ENCODE data around the gene TTC39A.

Gene TTC39A

DNA sequence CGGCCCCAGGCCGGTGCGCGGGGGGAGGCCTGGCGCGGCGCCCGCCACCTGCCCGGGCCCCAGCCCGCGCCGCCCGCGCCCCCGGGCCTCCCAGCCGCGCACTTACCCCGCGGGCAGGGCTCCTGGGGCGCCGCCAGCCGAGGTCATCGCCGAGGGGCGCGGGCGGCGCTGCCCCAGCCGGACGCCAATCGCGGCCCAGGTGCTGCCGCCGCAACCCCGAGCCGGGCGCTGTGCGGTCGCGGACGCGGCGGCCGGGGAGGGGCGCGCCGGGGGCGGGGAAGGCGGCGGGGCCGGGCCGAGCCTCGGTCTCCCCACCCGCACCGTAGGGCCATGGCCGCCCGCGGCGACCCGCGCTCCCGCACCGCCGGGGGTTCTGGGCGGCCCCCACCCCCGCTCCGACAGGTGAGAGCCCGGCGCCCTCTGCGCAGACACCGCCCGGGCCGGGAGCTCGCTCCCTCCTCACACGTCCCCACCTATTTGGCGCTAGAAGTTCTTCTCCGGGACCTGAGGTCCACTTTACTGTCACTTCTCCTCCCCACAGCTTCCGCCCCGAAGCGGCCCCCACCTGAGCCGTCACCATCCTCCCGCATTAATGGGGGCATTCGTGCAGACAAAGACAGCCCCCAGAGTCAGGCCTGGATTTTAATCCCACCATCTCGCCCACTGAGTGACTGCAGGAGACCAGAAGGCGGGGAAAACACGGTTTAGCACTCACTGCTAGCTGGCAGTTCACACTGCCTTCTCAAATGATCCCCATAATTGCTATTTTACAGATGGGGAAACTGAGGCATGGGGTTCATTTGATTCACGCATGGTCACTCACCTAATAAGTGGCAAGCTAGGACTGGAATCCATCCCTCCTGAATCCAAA, at the start of gene TTC39A:
TSS of gene TTC39A (minus strand) at position 232 of the 871 bp plus-strand sequence. CDS start at position 147, 85 bp downstream.
- no peak for DNase-seq

GRCh38 chr1:51378871-51379270, 48.5 kb upstream of the TTC39A start:
- DNase-seq, result no peak

- no peak for DNase-seq
Observed at GRCh38 chr1:51373898-51374297, 43.5 kb upstream of the TTC39A start.

- no peak for DNase-seq
Observed at GRCh38 chr1:51372561-51372960, 42.2 kb upstream of the TTC39A start.

- no peak for DNase-seq
Observed at GRCh38 chr1:51369171-51369570, 38.8 kb upstream of the TTC39A start.

DNA sequence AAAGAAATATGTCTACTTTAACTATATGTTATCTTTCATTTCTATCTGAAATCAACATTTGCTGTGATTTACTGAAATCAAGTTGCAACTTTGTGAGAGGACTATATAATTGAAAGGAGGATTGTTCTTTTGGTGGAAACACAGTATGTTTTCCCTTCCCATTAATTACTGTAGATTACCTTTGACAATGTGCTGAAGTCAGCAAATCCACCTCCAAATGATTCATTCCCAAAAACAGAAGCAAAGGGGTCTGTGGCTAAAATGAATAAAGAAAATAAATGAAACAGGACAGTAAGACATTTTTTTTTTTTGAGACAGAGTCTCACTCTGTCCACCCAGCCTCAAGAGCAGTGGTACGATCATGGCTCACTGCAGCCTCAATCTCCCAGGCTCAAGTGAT, 35.4 kb upstream of the TTC39A start:
- DNase-seq, result no peak

DNA sequence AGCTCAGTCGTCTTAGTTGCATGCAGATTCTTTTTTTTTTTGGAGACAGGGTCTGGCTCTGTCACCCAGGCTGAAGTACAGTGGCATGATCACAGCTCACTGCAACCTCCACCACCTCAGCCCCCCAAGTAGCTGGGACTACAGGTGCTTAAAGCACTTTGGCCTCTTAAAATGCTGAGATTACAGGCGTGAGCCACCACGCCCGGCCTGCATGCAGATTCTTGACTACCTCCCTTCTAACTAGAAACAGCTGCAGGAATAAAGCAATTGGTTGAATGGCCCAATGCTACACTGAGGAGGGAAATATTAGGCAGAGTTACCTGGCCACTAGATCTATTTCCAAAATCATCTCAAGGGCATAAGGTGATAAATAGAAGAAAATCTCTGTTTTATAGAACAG, 29.5 kb upstream of the TTC39A start:
- DNase-seq, result no peak

GRCh38 chr1:51355382-51355781, 25.0 kb upstream of the TTC39A start:
- DNase-seq, result no peak

DNA sequence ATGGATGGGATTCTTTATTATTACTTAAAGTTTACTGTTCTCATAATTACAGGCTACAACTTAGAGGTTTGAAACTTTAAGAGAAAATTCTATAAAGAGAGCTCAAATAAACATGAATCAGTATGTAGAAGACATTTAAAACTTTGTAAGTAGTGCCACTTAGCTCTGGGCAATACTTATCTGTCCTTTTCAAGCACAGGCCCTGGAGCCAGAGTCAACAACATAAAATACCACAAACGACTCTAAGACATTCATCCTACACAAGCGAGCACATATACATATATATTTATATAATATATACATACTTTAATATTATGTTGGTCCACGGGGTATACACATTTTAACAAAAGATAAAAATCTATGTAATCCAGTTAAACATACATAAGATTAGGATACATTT, 24.1 kb upstream of the TTC39A start:
- no peak for DNase-seq

GRCh38 chr1:51351907-51352306, 21.5 kb upstream of the TTC39A start:
- no peak for DNase-seq

- DNase-seq, result no peak
Observed at GRCh38 chr1:51349862-51350261, 19.5 kb upstream of the TTC39A start.

DNA sequence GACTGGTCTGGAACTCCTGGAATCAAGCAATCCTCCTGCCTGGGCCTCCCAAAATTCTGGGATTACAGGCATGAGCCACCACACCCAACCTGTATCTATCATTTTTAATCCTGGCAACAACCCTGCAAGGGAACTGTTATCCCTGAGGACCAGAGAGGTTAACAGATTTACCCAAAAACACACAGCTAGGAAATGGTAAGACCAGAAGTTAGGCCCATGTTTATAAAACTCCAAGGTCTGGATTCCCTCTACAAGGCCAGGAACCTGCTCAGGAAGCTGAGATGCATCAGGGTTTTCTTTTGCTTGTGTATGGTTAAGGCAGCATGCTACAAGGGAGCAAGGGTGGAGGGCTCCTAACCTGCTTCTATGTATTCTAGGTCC, 17.8 kb upstream of the TTC39A start:
- DNase-seq, result no peak

DNA sequence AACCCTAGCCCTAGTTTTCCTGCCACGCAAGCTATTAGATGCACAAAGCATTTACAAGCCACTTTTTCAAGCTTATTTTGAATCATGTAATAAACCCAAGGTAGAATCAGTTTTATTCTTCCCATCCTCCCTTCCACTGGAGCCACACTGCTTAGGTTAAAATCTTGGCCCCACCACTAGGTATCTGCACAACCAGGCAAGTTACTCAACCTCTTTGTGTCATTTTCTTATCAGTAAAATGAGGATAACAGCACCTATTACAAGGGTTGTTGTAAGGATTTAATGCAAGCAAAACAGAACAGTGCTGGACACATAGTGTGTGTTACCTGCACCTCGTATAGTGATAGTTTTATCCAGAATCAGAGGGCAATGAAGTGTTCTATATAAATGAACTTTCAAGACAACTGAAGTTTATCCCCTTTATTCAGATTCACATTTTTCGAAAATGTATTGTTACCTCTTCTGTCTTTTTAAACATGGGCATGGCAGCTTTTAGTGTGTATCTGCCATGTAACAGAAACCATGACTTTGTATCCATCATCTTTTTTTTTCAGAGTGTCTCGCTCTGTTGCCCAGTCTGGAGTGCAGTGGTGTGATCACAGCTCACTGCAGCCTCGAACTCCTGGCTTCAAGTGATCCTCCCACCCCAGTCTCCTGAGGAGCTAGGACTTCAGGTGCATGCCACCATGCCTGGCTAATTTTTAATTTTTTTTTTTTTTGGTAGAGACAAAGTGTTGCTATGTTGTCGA, 17.2 kb upstream of the TTC39A start:
- no peak for DNase-seq

GRCh38 chr1:51346086-51346942, 16.0 kb upstream of the TTC39A start:
- DNase-seq, result no peak

GRCh38 chr1:51345300-51345687, 14.9 kb upstream of the TTC39A start:
- no peak for DNase-seq

DNA sequence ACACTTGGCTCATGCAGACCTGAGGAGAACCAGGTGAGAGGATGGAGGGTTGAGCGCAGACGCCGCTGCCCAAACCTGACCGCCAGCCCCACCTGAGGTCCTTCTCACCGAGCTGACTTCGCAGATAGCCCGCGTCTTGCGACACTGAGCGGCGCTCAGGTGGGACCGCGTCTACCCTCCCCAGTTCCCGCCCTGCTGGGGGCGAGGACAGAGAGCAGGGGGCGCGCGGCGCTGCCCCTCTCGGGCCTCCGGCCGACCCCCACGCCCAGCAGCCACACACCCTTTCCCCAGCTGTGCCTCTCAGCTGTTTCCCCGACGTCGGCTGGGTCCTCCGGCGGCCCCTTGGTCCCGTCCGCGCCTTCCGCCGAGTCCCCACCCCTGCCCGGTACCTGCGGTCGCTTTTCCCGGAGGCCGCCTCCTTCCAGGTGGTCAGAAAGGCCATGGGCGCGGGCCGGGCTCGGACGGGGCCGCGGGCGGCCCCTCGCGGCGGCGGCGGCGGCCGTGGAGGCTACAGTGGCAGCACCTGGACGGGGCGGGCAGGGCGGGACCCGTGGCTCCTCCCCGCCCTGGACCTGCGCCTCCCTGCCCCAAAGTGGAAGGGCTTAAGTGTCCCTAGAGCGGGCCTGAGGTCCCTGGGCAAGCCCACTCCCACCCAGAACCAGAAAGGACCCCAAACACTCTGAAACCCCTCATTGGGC, 14.4 kb upstream of the TTC39A start:
- DNase-seq, result no peak

DNA sequence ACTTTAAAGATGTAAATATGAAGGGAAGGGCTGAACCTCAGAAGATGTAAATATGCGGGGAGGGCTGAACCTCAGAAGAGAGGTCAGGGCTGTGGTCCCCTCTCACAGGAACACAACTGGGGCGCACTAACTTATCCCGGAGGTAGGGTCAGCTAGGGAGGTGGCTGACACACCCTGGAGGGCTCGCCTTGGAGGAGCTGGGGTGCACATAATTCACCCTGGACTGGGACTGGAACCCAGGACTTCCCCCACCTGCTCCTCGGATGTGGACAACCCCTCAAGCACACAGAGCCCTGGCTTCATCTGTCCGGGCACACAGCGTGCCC, 13.9 kb upstream of the TTC39A start:
- no peak for DNase-seq

DNA sequence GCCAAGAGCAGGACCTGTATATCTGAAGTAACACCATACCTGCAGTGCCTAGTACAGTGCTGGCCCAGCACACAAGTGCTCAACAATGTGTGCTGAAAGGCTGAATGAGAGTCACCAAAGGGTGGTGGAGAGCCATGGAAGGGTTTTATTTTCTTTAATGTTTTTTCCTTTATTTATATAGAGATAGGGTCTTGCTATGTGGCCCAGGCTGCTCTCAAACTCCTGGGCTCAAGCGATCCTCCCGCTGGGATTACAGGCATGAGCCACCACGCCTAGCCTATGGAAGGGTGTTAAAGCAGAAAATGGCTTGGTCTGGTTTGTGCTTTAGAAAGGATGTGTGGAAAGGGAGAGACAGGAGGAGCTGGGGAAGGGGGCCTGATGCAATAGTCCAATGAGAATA, 13.3 kb upstream of the TTC39A start:
- no peak for DNase-seq

DNA sequence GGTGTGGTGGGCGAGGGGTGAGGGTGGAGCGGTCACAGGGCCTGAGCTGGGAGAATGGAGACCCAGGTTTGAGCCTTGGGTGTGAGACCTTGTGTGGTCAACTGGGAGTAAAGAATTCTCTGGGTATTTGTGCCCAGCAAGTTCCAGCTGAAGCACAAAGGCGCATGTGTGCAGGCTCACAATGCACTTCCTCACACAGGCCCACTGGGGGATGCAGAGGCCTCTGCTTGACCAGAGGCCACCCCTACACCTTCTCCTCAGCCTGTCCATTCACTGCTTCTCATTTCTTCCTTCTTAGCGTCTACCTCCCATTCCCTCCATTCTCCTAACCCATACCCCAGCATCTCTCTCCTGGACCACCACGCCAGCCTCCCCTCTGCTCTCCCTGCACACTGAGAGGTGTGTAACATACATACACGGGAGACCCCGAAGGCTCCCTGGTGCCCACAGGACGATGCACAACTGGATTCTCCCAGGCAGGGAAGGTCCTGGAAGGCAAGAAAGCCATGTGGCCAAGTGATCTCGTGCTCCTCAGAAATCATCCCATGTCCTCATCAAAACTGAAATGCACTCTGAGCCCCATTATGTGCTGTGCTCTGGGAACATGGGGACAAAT, 12.3 kb upstream of the TTC39A start:
- no peak for DNase-seq

DNA sequence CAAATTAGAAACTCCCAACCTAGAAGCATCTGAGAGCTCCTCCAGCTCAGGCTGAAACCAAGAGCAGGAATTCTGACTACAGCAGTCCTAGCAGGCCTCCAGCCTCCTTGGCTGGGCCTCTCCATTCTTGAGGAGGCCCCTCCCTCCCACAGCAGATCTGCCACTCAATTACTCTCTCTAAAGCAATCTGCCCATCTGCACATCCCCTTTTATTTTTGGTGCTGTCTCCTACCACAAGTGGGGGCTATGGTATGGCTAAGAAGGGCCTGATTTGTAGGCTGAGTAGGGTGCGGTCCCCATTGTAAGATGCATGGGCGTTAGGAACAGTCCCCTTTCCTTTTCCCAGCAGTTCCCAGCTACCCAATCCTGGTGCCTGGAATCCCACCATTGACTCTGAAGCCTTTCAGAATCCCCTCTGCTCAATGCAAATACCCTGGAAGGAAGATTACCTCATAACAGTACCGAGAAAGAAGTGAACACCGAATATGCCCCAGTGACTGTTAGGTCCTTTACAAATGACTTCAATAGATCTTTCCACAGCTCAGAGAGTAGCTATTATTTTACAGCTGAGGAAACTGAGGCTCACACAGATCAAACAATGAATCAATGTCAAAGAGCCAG, 11.6 kb upstream of the TTC39A start:
- DNase-seq, result peak; percentile 18

- no peak for DNase-seq
Observed at GRCh38 chr1:51340380-51340779, 10.0 kb upstream of the TTC39A start.

DNA sequence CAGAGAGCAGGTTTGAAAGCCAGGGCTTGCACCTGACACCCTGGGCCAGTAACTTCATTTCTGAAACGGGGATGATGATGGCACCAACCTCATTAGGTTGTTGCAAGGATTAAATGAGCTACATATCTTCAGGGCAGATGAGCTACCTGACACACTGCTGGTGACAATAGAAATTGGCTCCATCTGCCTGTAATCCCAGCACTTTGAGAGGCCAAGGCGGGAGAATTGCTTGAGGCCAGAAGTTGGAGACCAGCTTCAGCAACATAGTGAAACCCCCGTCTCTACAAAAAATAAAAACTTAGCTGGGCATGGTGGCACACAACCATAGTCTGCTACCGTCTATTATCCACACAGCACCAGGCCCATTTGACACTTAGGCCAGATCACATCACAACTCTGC, 6.3 kb upstream of the TTC39A start:
- DNase-seq, result no peak

Measured in EL (cell line).